HCEC 1CT (cell line): ENCODE data around the gene CTDSP1.
A peak's percentile ranks its signal among the peaks of the same experiment; 100 is the strongest.

Source experiments
- DNase-seq: peaks from one replicate; pipeline ENCODE4 v3.0.0-alpha.2; 2017

Gene CTDSP1, protein sequence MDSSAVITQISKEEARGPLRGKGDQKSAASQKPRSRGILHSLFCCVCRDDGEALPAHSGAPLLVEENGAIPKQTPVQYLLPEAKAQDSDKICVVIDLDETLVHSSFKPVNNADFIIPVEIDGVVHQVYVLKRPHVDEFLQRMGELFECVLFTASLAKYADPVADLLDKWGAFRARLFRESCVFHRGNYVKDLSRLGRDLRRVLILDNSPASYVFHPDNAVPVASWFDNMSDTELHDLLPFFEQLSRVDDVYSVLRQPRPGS

DNA sequence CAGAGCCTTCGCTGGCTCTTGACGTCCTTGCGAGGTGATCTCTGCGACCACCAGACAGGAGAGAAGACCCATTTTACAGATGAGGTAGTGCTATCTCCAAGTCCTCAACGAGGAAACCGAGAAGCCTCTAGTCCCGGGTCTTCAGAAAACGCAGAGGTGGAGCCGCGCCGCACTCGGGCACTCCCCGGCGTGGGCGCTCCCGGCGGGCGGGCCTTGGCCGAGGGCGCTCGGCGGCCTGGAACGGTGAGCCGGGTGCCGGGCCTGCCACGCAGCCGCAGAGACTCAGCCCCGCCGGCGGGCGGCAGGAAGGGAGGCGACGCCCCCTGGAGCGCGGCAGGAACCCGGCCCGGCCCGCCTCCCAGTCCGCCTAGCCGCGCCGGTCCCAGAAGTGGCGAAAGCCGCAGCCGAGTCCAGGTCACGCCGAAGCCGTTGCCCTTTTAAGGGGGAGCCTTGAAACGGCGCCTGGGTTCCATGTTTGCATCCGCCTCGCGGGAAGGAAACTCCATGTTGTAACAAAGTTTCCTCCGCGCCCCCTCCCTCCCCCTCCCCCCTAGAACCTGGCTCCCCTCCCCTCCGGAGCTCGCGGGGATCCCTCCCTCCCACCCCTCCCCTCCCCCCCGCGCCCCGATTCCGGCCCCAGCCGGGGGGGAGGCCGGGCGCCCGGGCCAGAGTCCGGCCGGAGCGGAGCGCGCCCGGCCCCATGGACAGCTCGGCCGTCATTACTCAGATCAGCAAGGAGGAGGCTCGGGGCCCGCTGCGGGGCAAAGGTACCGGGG lies at the start of gene CTDSP1:
Gene CTDSP1 (plus strand): TSS at position 478 of the 776 bp plus-strand sequence. CDS start 223 bp downstream, at position 701.
- peak; percentile 98 for DNase-seq

DNA sequence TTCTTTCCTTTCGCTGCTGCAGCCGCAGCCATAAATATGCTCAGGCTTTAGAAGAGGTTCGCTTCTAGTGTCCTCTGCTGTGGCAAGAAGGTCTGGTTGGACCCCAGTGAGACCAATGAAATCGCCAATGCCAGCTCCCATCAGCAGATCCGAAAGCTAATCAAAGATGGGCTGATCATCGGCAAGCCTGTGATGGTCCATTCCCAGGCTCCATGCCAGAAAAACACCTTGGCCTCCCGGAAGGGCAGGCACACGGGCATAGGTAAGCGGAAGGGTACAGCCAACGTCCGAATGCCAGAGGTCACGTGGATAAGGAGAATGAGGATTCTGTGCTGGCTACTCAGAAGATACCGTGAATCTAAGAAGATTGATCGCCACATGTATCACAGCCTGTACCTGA lies 45.6 kb upstream of the CTDSP1 start:
- no peak for DNase-seq

DNA sequence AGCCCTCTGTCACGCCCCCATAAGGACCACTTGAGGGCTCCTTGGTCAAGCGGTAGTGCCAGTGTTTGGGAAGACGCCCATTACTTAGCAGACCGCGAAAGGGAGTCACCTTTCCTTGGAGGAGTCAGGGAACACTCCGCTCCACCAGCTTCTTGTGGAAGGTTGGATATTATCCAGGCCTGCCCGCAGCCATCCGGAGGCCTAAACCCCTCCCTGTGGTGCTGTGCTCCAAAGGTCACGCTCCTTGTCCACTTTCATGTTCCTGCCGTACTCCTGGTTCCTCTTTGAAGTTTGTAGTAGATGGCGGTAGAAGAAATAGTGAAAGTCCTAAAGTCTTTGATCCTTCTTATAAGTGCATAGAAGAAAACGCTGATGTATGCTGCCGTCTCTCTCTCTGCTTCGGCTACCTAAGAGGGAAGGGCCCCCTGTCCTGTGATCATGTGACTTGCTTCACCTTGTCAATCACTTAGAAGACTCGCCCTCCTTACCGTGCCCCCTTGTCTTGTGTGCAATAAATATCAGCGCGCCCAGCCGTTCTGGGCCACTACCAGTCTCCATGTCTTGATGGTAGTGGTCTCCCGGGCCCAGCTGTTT lies 44.7 kb upstream of the CTDSP1 start:
- DNase-seq: no peak

DNA sequence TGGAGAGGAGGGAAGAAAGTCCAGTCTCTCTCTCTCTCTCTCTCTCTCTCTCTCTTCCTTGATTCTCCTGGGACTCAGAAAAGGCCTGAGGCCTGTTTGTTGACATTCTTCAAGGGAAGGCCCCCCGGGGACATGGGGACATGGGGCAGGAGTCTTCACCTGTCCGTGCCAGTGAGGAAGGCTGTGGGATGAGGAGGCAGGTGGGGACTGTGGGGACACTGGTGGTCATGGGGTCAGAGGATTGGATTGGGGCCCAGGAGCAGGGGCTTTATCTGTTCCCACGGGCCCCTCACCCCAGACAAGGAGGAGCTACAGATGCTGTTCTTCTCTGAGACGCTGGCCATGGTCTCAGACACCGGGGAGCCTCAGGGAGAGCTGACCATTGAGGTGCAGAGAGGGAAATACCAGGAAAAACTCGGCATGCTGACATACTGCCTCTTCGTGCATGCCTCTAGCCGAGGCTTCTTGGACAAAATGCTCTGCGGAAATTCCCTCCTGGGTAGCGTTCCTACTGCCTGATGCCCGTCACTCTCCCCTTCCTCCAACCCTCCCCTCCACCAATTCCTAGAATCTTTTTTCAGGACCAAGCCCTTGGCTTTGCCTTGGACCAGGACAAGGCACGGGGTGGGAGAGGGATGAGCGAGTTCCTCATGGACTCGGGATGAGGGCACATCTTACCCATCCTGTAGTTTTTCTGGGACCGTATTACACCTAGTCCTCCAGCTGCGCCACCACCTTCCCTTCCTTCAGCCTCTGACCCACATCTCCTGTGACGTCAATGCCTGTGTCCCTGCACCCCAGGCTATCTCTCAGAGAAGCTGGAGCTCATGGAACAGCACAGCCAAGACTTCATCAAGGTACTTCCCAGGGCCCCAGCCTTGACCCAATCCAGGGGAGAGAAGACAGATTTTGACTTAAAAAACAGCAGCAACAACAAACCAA lies 42.2 kb upstream of the CTDSP1 start:
- DNase-seq: no peak

DNA sequence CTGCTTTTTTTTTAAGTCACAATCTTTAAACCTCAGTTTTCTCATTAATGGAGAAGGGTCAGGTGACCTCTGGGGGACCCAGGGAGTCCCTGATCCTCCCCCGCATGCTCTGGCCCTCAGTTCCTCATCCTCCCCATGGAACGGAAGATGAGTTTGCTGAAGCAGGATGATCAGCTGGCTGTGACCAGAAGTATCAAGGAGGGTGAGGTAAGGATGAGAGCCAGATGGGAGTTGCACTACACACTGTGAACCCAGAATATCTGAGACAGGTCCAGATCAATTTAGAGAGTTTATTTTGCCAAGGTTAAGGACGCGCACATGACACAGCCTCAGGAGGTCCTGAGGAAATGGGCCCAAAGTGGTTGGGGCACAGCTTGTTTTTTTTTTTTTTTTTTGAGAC lies 39.2 kb upstream of the CTDSP1 start:
- no peak for DNase-seq

DNA sequence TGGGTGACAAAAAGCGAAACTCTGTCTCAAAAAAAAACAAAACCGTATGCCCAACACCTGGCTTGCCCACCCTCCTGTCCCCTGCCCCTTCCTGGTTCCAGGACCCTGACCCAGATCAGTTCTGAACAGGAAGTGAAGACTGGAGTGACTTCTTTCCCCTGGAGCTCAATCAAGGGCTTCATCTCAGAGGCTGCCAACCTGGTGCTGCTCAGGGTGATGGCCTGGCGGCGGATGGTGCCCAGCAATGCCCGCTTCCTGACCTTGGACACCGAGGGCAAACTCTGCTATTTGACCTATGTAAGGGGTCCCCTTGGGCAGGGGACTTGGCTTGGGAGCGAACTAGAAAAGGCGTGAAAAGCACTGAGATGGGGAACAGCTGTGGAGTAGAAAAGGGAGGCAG lies 37.1 kb upstream of the CTDSP1 start:
- DNase-seq: no peak

DNA sequence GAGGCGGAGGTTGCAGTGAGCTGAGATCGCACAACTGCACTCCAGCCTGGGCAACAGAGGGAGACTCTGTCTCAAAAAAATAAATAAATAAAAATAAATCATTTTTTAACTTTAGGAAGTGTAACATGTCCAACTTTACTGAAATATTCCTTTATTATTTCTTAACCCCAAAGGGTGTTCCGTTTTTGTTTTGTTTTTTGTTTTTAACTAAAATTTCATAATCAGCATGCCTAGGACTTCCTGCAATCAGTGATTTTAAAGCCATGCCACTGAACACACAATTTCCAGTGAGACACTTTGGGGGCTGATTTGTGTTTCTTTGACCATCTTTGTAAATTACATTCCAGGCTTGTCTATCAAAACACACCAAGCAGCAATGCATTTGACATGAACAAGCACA lies 35.9 kb upstream of the CTDSP1 start:
- no peak for DNase-seq

DNA sequence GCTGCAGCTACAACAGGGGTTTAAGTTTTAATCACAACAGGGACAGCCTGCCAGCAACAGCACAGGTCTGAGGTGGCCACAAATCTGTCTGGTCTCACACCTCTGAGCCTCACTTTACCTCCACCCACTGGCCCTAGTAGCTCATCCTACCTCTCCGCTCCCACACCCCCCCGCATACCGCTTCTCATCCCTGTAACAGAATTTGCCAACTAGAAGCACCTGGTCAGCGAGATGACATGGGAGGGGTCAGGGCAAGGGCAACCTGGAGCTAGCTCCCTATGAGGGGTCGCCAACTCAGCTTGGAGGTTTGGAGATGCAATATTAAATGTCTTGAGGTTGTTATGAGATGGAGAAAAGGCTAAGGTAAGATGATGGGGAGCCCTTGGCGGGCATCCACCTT lies 35.5 kb upstream of the CTDSP1 start:
- DNase-seq: no peak

DNA sequence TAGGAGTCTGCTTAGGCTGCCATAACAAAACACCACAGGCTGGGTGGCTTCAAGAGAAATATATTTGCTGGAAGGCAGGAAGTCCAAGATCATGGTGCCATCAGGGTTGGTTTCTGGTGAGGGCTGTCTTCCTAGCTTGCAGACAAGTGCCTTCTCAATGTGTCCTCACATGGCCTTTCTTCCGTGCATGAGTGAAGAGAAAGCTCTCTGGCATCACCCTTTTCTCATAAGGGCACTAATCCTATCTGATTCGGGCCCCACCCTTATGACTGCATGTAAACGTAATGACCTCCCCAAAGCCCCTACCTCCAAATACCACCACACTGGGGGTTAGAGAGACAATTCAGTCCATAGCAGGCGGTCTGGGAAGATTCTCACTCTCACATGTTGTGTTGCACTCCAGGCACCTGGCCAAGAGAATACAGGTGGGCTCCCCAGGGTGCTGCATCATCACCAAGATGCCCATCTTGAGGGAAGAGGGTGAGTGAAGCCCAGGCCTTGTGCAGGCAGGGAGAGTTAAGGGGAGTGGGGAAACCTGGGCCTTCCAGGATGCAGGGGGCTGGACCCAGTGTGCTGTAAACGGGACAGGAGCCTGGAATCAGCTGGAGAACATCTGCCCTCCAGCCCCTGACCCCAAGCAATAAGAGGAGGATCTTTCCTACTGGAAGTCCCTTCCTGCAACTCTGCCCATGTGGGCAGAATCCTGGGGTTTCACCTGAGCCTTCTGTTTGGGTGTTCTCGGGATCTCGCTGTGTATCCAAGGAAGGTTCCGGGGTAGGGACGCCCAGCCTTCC lies 32.9 kb upstream of the CTDSP1 start:
- no peak for DNase-seq

DNA sequence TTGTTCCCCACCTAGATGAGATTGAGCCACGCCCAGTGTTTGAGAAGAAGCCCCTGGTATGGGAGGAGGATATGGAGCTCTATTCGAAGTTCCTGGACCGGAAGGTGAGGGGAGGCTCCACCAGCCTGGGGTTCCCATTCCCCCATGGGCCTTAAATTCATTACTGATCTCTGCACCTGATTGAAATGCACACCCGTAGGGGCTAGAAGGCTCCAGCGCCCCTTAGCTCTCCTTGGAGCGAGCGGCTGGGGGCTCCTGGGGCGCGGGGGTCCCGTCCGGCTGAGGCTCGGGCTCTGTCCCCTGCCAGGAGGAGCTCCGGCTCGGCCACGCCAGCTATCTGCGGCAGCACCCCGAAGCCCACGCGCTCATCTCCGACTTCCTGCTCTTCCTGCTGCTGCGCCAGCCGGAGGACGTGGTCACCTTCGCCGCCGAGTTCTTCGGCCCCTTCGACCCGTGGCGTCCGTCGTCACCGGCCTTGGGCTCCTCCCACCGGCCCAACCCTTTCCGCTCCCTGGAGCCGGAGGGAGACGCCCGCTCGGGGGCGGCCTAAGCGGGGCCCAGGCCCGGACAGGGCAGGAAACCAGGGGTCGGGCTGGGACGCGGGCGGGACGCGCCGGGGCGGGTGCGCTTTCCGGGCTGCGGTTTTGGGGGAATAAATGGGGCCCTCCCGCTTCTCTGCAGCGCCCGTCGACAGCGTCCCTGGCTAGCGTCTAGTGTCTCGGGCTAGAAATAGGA lies 32.1 kb upstream of the CTDSP1 start:
- peak; percentile 60 for DNase-seq

DNA sequence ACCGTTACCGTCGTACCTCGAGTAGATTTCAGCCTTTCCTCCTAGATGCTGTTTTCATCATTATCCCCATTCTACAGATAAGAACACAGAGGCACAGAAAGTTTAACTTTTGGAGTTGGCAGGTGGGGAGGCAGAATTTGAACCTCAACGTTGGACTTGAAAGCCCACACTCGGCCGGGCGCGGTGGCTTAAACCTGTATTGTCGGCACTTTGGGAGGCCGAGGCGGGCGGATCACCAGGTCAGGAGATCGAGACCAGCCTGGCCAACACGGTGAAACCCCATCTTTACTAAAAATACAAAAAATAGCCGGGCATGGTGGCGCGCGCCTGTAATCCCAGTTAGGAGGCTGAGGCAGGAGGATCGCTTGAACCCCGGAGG lies 31.5 kb upstream of the CTDSP1 start:
- DNase-seq: no peak

DNA sequence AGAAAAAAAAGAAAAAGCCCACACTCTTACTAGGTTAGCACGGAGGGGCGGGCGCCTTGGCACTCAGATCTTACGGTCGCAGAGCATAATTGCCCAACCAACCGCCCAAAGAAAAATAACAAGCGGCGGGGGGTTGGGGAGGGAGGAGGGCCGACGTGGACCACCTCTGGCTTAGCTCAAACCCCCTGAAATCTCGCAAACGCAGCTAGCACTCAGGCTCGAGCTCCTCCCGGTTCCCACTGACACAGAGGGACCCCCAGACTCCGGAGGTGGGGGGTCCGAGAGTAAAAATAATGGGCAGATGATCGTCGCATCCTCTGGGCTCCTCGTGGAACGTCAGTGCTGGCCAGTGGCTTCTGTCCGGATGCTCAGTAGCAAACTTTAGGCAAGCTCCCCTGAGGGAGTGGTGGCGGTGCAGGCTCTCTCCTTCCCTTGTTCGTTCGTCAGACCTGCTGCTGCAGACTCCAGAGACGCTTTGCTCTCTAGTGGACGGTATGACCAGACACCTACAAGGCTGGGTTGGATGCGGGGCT lies 31.0 kb upstream of the CTDSP1 start:
- DNase-seq: no peak

DNA sequence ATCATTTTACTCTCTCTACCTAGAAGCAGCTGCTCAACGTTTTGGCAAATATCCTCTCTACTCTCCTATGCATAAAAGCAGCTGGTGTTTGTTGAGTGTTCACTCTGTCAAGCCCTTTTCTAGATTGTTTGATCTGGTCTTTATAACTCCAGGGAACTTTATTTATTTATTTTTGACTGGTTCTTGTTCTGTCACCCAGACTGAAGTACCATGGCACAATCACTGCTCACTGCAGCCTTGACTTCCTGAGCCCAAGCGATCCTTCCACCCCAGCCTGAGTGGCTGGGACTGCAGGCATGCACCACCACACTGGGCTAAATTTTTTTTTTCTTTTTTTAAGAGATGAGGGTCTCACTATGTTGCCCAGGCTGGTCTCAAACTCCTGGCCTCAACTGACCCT lies 30.3 kb upstream of the CTDSP1 start:
- DNase-seq: no peak

DNA sequence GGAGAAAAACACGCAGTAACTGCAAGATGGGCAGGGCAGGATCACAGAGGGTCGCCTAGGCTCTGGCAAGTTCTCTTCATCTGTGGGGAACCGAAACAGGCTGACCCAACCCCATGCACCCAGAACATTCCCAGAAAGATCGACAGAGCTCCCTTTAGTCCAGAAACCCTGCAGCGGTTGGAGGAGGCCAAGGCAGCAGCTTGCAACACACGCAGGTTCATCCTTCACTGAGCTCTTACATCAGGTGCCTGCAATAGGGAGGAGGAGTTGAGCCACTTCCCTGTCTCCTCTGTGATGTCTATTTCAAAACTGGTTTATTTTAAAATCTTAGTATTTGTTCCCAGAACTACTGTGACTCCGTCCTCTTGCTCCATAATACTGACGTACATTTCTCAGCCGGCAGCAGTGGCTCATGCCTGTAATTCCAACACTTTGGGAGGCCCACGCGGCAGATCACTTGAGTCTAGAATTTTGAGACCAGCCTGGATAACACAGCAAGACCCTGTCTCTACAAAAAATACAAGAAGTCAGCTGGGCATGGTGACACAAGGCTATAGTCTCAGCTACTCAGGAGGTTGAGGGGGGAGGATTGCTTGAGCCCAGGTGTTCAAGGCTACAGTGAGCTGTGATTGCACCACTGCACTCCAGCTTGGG lies 29.1 kb upstream of the CTDSP1 start:
- DNase-seq: peak; percentile 41

DNA sequence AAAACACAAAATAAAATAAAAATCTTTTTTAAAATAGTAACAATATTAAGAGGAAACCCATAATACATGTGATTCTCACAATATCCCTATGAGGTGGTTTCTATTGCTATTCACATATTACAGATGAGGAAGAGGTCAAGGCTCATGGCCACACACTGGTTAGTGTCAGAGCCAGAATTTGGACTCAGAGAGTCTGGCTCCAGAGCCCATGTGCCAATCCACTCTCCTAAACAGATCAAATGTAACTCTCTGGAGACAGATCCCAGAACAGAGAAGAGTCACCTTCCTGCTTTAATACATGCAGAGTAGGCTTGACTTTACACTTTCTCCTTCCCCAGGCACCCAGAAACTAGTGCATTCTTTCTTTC lies 27.7 kb upstream of the CTDSP1 start:
- no peak for DNase-seq

DNA sequence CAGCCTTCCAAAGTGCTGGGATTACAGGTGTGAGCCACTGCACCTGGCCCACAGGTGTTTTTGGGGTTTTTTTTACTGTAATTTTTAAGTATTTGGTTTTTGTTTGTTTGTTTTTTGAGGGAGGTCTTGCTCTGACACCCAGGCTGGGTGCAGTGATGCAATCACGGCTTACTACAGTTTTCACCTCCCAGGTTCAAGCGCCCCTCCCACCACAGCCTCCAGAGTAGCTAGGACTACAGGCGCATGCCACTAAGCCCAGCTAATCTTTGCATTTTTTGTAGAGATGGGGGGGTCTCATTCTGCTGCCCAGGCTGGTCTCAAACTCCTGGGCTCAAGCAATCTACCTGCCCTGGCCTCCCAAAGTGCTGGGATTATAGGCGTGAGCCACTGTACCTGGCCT lies 24.9 kb upstream of the CTDSP1 start:
- DNase-seq: no peak

DNA sequence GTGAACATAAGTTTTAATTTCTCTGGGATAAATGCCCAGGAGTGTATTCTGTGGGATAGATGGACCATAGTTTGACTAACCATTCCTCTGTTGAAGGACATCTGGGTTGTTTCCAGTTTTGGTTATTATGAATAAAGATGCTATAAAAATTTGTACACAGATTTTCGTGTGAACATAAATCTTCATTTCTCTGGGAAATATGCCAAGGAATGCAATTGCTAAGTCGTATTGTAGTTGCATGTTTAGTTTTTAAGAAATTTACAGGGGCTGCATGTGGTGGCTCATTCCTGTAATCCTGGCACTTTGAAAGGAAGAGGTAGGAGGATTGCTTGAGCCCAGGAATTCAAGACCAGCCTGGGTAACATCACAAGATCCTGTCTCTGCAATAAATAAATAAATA lies 24.5 kb upstream of the CTDSP1 start:
- peak; percentile 78 for DNase-seq

DNA sequence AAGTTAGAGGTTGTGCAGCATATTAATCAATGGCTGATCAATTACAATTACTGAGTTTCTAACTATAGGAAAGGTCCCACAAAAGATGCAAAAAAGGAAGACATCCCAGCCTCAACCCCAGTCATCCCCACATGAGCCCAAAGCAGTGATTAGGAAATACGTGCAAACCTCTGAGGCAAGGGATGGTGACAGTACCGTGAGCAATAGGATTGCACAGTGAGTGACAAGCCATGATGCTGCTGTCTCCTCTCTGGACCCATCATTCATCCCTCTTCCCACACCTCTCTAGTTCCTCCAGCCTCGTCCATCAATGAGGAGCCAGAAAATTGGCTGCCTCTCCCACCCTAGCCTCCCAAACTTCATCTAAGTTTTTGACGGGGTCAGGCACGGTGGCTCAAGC lies 21.6 kb upstream of the CTDSP1 start:
- no peak for DNase-seq

DNA sequence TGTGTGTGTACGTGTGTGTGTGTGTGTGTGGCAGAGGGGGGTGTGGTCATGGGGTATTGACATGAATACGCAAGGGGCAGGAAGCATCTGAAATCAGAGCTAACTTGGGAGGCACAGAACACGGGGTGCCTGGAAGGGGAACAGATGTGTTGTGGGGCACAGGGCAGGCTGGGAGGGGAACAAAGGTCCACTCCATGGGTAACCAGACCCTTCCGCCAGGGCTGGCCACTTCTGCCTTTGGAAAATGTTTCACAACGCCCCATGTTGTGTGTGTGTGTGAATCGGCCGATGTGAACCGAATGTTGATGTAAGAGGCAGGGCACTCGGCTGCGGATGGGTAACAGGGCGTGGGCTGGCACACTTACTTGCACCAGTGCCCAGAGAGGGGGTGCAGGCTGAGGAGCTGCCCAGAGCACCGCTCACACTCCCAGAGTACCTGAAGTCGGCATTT lies 17.7 kb upstream of the CTDSP1 start, which contains the start of gene SLC11A1:
Gene SLC11A1 (plus strand): TSS at position 358 of the 451 bp plus-strand sequence. CDS start 96 bp downstream, outside the sequence.
- no peak for DNase-seq

DNA sequence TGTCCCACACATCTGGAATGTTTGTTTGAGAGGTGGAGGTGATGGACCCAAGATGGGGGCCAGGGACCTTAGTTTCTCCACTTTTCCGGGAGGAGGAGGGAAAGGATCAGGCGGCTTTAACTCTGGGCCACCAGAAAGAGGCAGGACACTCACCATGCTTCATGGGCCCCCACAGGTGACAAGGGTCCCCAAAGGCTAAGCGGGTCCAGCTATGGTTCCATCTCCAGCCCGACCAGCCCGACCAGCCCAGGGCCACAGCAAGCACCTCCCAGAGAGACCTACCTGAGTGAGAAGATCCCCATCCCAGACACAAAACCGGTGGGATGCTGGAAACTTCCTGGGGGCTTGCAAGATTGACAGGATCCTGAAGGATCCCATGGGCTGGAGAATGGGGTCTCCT lies 16.9 kb upstream of the CTDSP1 start:
- no peak for DNase-seq
